Measurements from ENCODE around the gene CKB. TPM values are rescaled to one million over a fixed set of nuclear protein-coding genes. Genes with fewer than 3 reads are reported as not detected.

Gene CKB
- total RNA-seq, 4 donors from 2014 or later: 75.6 to 249 (median 141) TPM

DNA sequence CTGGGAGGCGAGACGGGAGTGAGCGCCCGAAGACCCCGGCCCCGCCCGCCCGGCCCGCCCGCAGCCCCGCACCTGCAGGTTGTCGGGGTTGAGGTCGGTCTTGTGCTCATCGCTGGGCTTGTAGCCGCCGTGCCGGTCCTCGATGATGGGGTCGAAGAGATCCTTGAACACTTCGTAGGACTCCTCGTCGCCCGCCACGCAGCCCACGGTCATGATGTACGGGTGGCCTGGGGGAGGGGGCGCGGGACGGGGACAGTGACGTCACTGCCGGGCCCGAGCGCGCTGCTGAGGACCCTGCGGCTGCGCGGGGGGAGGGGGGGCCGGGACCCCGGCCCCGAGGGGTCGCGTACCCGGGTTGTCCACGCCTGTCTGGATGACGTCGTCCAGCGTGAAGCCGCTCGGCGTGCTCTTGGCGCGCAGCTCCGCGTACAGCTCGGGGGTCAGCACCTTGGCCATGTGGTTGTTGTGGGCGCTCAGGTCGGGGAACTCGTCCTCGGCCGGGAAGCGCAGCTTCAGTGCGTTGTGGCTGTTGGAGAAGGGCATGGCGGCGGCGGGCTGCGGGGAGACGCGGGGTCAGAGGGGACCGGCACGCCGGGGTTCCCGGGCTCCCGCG, 573 bp downstream of the CKB start:
- no peak for TF ChIP-seq POLR2A (IDR thresholded peaks at IDR 0.05)
- TF ChIP-seq CTCF (IDR thresholded peaks at IDR 0.05): no peak
- TF ChIP-seq EP300 (IDR thresholded peaks at IDR 0.05): no peak
- Histone ChIP-seq H3K36me3 (no peaks in the 10 kb centered on the region), H3K4me1 (peaks cover 0 to 76% (median 43%) of the 10 kb centered on the region in 4 donors), H3K4me3 (peak overlapping the region; percentile 39 to 75 (median 64)), H3K27ac (peak overlapping the region; percentile 71 to 90 (median 84)), H3K27me3 (no peaks in the 10 kb centered on the region), H3K9me3 (no peaks in the 10 kb centered on the region)
- no peak for DNase-seq (ENCODE audit: low spot score in 2 of 2)
- WGBS, 2 donors: 1 to 2% methylated on average over 9 to 29 of the region's 74 CpGs

DNA sequence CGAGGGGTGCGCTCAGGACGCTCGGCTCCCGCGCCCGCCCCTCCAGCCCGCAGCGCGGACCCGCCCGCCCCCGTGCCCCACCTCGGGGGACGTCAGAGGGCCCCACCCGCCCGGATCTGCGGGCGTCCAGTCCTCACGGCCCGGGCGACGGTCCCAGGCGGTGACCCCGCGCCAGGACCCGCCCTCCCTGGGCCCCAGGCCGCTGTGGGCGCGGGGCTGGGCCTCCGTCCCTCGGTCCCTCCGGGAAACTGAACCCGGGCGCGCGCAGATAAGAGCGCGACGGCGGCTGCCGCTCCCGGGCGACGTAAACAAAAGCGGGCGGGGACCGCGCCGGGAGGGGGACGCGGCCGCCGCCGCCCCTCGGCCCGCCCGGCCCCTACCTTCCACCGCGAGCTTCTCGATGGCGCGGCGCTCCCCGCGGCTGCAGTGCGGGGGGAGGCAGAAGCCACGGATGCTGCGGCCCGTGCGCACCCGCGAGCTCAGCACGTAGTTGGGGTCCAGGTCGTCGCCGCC, 1.1 kb downstream of the CKB start:
- no peak for DNase-seq (ENCODE audit: low spot score in 2 of 2)

DNA sequence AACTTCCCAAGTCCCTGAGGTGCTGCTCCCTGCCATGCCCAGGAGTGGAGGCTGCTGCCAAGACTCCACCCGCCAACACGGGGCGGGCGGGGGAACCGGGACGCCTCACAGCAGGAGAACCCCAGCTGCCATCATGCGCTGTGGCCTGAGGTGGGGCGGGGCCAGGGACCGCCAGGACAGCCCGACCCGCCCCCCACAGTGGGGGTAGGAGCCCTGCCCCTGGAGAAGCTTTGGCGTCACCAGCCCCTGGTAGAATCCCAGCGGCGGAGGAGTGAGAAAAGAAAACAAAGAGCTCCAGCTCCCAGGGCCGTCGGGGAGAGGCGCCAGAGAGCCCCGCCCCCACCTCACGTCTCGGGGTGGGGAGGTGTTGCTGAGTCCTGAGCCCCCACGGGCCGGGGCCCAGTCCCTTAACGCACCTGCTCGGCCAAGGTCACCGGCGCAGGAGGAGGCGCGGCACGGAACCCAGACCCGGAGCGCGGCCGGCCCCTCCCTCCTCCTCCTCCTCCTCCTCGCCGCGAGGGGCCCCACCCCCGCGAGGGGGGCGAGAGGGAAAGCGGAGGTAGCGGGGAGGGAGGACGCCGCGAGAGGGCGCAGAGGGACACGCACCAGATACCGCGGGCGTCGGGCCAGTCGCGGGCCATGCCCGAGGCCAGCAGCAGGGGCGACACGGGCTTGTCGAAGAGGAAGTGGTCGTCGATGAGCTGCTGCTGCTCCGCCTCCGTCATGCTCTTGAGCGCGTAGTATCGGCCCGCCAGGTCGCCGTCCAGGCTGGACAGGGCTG, 1.8 kb downstream of the CKB start:
- Histone ChIP-seq H3K4me3 (peak overlapping the region; percentile 34 to 75 (median 64)), H3K4me1 (peaks cover 0 to 65% (median 41%) of the 10 kb centered on the region in 4 donors), H3K27ac (peak overlapping the region; percentile 71 to 90 (median 84)), H3K36me3 (no peaks in the 10 kb centered on the region), H3K9me3 (no peaks in the 10 kb centered on the region), H3K27me3 (no peaks in the 10 kb centered on the region)
- WGBS, 2 donors: 2 to 3% methylated on average over 43 to 50 of the region's 66 CpGs
- peak; percentile 62 to 63 for DNase-seq (ENCODE audit: low spot score in 2 of 2)
- TF ChIP-seq EP300 (IDR thresholded peaks at IDR 0.05): peak in 1 of 2 donors; percentile 54
- no peak for TF ChIP-seq POLR2A (IDR thresholded peaks at IDR 0.05)
- peak; percentile 45 to 82 (median 62) for TF ChIP-seq CTCF (IDR thresholded peaks at IDR 0.05)

More for the DNA sequence above, 1.1 kb downstream of the CKB start:
- H3K36me3 ChIP-seq: no peaks in the 10 kb centered on the region
- H3K9me3 ChIP-seq: no peaks in the 10 kb centered on the region
- peak overlapping the region; percentile 71 to 90 (median 84) for H3K27ac ChIP-seq
- H3K4me3 ChIP-seq: peak overlapping the region; percentile 39 to 75 (median 64)
- peaks cover 0 to 70% (median 42%) of the 10 kb centered on the region in 4 donors for H3K4me1 ChIP-seq
- TF ChIP-seq POLR2A (IDR thresholded peaks at IDR 0.05) (peak in 1 of 2 donors; percentile 24), CTCF (IDR thresholded peaks at IDR 0.05) (no peak), EP300 (IDR thresholded peaks at IDR 0.05) (peak in 1 of 2 donors; percentile 2)
- H3K27me3 ChIP-seq: no peaks in the 10 kb centered on the region
- 0 to 1% methylated on average over 1 to 26 of the region's 77 CpGs for WGBS, 2 donors

GRCh38 chr14:103520269-103520656, 2.4 kb downstream of the CKB start:
- Histone ChIP-seq H3K36me3 (no peaks in the 10 kb centered on the region), H3K27me3 (no peaks in the 10 kb centered on the region), H3K4me1 (peaks cover 0 to 65% (median 41%) of the 10 kb centered on the region in 4 donors), H3K27ac (peak overlapping the region; percentile 71 to 90 (median 84)), H3K9me3 (no peaks in the 10 kb centered on the region), H3K4me3 (no peak overlapping the region)
- TF ChIP-seq EP300 (IDR thresholded peaks at IDR 0.05) (no peak), POLR2A (IDR thresholded peaks at IDR 0.05) (no peak), CTCF (IDR thresholded peaks at IDR 0.05) (no peak)
- WGBS, 2 donors: 84% methylated on average over 10 of the region's 10 CpGs; no CpG with 5 or more reads in 1 of the 2 donors
- no peak for DNase-seq (ENCODE audit: low spot score in 2 of 2)

- peak overlapping the region in 3 of 4 donors; percentile 69 to 90 (median 90) for H3K27ac ChIP-seq
Measured at GRCh38 chr14:103519837-103520212, 2.8 kb downstream of the CKB start.

More at GRCh38 chr14:103519837-103520212, 2.8 kb downstream of the CKB start:
- no peaks in the 10 kb centered on the region for H3K36me3 ChIP-seq
- H3K4me3 ChIP-seq: no peak overlapping the region
- H3K27me3 ChIP-seq: no peaks in the 10 kb centered on the region
- 52 to 68% methylated on average over 9 to 14 of the region's 22 CpGs for WGBS, 2 donors
- no peaks in the 10 kb centered on the region for H3K9me3 ChIP-seq
- no peak for TF ChIP-seq EP300 (IDR thresholded peaks at IDR 0.05)
- TF ChIP-seq POLR2A (IDR thresholded peaks at IDR 0.05): no peak
- TF ChIP-seq CTCF (IDR thresholded peaks at IDR 0.05): no peak
- peaks cover 0 to 65% (median 41%) of the 10 kb centered on the region in 4 donors for H3K4me1 ChIP-seq
- no peak for DNase-seq (ENCODE audit: low spot score in 2 of 2)
